Measurements from ENCODE around the gene HOXA2.

DNA sequence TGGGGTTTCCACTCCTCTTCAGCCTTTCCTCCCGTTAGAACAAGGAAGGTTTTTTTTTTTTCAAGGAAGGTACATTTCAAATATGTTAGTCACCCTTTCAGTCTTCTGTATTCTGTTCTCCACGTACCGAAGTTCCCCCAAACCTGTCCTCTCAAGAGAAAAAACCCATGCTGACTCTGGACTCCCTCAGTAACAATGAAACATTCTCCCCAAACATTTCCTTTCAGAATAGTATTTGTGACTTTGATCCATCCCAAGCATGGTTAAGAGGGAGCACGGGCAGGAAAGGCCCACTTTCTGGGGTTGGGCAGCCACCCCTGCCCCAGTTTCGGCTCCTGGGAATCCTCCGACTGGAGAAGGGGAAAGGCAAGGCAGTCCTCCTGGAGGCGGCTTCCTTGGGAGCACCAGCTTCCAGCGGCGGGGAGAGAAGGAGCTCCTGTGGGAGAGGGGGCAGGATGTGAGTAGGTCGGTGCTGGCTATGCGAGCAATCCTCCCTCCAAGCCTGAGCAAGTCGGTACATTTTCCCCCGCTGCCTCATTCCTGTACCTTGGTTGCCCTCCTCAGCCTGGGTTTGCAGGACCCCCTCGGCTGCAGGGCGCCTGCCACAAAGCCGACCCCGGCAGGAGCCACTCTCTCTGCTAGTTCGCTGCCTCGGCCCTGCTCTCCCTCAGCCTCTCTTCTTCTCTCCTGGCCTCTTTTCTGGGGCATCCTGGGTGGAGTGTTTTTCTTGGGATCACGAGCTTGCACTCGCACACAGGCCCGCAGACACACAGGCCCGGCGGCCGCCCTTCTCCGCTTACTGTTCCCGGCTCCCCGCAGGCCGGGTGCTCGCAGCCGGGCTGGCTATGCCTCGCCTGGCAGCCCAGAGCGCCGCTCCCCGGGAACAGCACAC, 4.6 kb downstream of the HOXA2 start:
- TF ChIP-seq POLR2A (IDR thresholded peaks at IDR 0.05) = no peak
- TF ChIP-seq, protein P1, sequence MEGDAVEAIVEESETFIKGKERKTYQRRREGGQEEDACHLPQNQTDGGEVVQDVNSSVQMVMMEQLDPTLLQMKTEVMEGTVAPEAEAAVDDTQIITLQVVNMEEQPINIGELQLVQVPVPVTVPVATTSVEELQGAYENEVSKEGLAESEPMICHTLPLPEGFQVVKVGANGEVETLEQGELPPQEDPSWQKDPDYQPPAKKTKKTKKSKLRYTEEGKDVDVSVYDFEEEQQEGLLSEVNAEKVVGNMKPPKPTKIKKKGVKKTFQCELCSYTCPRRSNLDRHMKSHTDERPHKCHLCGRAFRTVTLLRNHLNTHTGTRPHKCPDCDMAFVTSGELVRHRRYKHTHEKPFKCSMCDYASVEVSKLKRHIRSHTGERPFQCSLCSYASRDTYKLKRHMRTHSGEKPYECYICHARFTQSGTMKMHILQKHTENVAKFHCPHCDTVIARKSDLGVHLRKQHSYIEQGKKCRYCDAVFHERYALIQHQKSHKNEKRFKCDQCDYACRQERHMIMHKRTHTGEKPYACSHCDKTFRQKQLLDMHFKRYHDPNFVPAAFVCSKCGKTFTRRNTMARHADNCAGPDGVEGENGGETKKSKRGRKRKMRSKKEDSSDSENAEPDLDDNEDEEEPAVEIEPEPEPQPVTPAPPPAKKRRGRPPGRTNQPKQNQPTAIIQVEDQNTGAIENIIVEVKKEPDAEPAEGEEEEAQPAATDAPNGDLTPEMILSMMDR (IDR thresholded peaks at IDR 0.05) = no peak
